PC-3 (cell line): ENCODE results near the gene SPOPL. TPM values are rescaled to one million over a fixed set of nuclear protein-coding genes. Genes with fewer than 3 reads are reported as not detected.

ENCODE experiments used
- ATAC-seq: fragments of 200-7000 bp; cut with Tn5 transposase; 2 replicates; pipeline ENCODE4 v1.9.1; 2020; ENCODE audit warnings: mild to moderate bottlenecking, moderate library complexity
- BruUV-seq: library from RNA; stranded (reverse); fragments of 400-500 nt; replicated peaks from 2 replicates; lab custom pipeline; 2021; lab: Mats Ljungman, UMichigan
- CTCF ChIA-PET: fragments of 300-600 bp; sonication (Branson Sonifier 250); formaldehyde crosslinking; loops from one replicate; lab custom pipeline; 2022; ENCODE audit warnings: antibody characterized with exemption; lab: Charles Lee
- POLR2A ChIA-PET: fragments of 300-600 bp; sonication (Branson Sonifier 250); formaldehyde crosslinking; loops from one replicate; lab custom pipeline; 2022; ENCODE audit warnings: antibody characterized with exemption; ENCODE audit not compliant: unreplicated experiment; lab: Charles Lee
- DNase-seq: peaks from one replicate; pipeline ENCODE4 v3.0.0-alpha.2; 2015
- H2AFZ ChIP-seq: fragments of 300-600 bp; sonication (generic); 2 replicates; pipeline ENCODE4 v1.6.0; 2016; ENCODE audit warnings: antibody characterized with exemption, low read length
- H3F3A ChIP-seq: fragments of 300-600 bp; sonication (generic); one replicate; pipeline ENCODE4 v1.6.0; 2017; ENCODE audit warnings: antibody characterized with exemption, low read length, control low read depth, mild to moderate bottlenecking; ENCODE audit not compliant: unreplicated experiment
- H3K27ac ChIP-seq: fragments of 300-600 bp; sonication (generic); 2 replicates; pipeline ENCODE4 v1.5.1; 2016; ENCODE audit warnings: mild to moderate bottlenecking, low read length
- H3K27me3 ChIP-seq: fragments of 300-600 bp; sonication (generic); 2 replicates; pipeline ENCODE4 v1.6.1; 2016; ENCODE audit warnings: low read length, mixed read lengths
- H3K36me3 ChIP-seq: fragments of 300-600 bp; sonication (generic); 2 replicates; pipeline ENCODE4 v1.6.1; 2016; ENCODE audit warnings: low read depth, mixed run types, low read length, mixed read lengths
- H3K4me1 ChIP-seq: fragments of 300-600 bp; sonication (generic); 2 replicates; pipeline ENCODE4 v1.5.1; 2016; ENCODE audit warnings: low read length; ENCODE audit not compliant: insufficient read depth
- H3K4me2 ChIP-seq: fragments of 300-600 bp; sonication (generic); 2 replicates; pipeline ENCODE4 v1.6.0; 2016; ENCODE audit warnings: low read length
- H3K4me3 ChIP-seq: fragments of 300-600 bp; sonication (generic); 2 replicates; pipeline ENCODE4 v1.5.1; 2016; ENCODE audit warnings: mild to moderate bottlenecking, low read length, mixed read lengths
- H3K79me2 ChIP-seq: fragments of 300-600 bp; sonication (generic); 2 replicates; pipeline ENCODE4 v1.6.1; 2017; ENCODE audit warnings: low read length, mixed read lengths
- H3K9ac ChIP-seq: fragments of 300-600 bp; sonication (generic); 2 replicates; pipeline ENCODE4 v1.6.0; 2016; ENCODE audit warnings: mild to moderate bottlenecking, low read length
- H3K9me2 ChIP-seq: fragments of 300-600 bp; sonication (generic); replicated peaks from 2 replicates; pipeline ENCODE4 v1.6.1; 2016; ENCODE audit warnings: mixed run types, low read length, mixed read lengths
- H3K9me3 ChIP-seq: fragments of 300-600 bp; sonication (generic); 2 replicates; pipeline ENCODE4 v1.6.1; 2016; ENCODE audit warnings: low read length, mixed read lengths
- H4K20me1 ChIP-seq: fragments of 300-600 bp; sonication (generic); 2 replicates; pipeline ENCODE4 v1.6.1; 2016; ENCODE audit warnings: low read length, mixed read lengths
- EZH2 ChIP-seq: fragments of 300-600 bp; sonication (generic); IDR thresholded peaks from one replicate; pipeline ENCODE4 v1.6.1; 2017; ENCODE audit warnings: antibody characterized with exemption, mild to moderate bottlenecking, low read length; ENCODE audit not compliant: unreplicated experiment
- EZH2phosphoT487 ChIP-seq: fragments of 300-600 bp; sonication (generic); IDR thresholded peaks from 2 replicates; pipeline ENCODE4 v1.6.1; 2018; ENCODE audit warnings: mild to moderate bottlenecking, antibody characterized with exemption, low read length, borderline replicate concordance
- intact Hi-C: fragments of 100-400 bp; cut with micrococcal nuclease; formaldehyde crosslinking; loops from 2 replicates; pipeline ENCODE4 v1.9.0; 2023
- total RNA-seq: library from RNA; depleted of rRNA; stranded (reverse); fragments of >200 nt; gene quantifications from 2 replicates; pipeline ENCODE4 v1.2.3, GENCODE V29; 2014
- TF ChIP-seq, protein P1 (sequence below): fragments of 300-600 bp; sonication (generic); conservative IDR thresholded peaks from 2 replicates; pipeline ENCODE4 v1.5.1; 2017; ENCODE audit warnings: antibody characterized with exemption, low read depth, mild to moderate bottlenecking, low read length

SPOPL gene
- total RNA-seq, 1 experiment from 2014 or later, result 10.2 TPM

- H3K9me3 ChIP-seq, result no peaks in the 10 kb centered on the region
- ChIA-PET POLR2A (no interaction called here), CTCF (no interaction called here)
- peaks cover 72% of the 10 kb centered on the region for H3K79me2 ChIP-seq
- peak overlapping the region; percentile 83 for H3K4me2 ChIP-seq
- TF ChIP-seq EZH2 (no peak), EZH2phosphoT487 (no peak)
- TF ChIP-seq, protein P1, sequence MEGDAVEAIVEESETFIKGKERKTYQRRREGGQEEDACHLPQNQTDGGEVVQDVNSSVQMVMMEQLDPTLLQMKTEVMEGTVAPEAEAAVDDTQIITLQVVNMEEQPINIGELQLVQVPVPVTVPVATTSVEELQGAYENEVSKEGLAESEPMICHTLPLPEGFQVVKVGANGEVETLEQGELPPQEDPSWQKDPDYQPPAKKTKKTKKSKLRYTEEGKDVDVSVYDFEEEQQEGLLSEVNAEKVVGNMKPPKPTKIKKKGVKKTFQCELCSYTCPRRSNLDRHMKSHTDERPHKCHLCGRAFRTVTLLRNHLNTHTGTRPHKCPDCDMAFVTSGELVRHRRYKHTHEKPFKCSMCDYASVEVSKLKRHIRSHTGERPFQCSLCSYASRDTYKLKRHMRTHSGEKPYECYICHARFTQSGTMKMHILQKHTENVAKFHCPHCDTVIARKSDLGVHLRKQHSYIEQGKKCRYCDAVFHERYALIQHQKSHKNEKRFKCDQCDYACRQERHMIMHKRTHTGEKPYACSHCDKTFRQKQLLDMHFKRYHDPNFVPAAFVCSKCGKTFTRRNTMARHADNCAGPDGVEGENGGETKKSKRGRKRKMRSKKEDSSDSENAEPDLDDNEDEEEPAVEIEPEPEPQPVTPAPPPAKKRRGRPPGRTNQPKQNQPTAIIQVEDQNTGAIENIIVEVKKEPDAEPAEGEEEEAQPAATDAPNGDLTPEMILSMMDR, result no peak
- no peaks in the 10 kb centered on the region for H3K9me2 ChIP-seq
- H3F3A ChIP-seq, result no peaks in the 10 kb centered on the region
- no peaks in the 10 kb centered on the region for H3K27me3 ChIP-seq
- no peak for ATAC-seq
- H2AFZ ChIP-seq, result peak overlapping the region; percentile 94; the same call in 1 of the 2 replicates
- H3K9ac ChIP-seq, result peak overlapping the region; percentile 85; the same call in 1 of the 2 replicates
- H3K4me1 ChIP-seq, result peaks cover 53% of the 10 kb centered on the region
- H3K36me3 ChIP-seq, result no peaks in the 10 kb centered on the region
- peak overlapping the region; percentile 81 for H3K4me3 ChIP-seq
- H3K27ac ChIP-seq, result no peak overlapping the region
- intact Hi-C loops, result loop anchor here (2.0 to 10.0 kb wide), 7 partner anchors 99 to 588 kb away; partner anchors contain the start of gene HNMT
- peak; percentile 16 for DNase-seq
- BruUV-seq, result no TSS peak
- peaks cover 13% of the 10 kb centered on the region; the same call in 1 of the 2 replicates for H4K20me1 ChIP-seq
These were observed 1.5 kb downstream of the SPOPL start for GRCh38 chr2:138503087-138503442.

GRCh38 chr2:138503652-138504051 lies 2.1 kb downstream of the SPOPL start:
- no peak overlapping the region for H3K27ac ChIP-seq
- H3K27me3 ChIP-seq, result no peaks in the 10 kb centered on the region
- no peak overlapping the region for H2AFZ ChIP-seq
- H3K9ac ChIP-seq, result no peak overlapping the region
- ATAC-seq, result no peak
- H3K4me1 ChIP-seq, result peaks cover 53% of the 10 kb centered on the region
- BruUV-seq, result no TSS peak
- H3K4me2 ChIP-seq, result peak overlapping the region; percentile 83
- intact Hi-C loops, result loop anchor here (2.0 to 10.0 kb wide), 7 partner anchors 99 to 589 kb away; partner anchors contain the start of gene HNMT
- H4K20me1 ChIP-seq, result peaks cover 13% of the 10 kb centered on the region; the same call in 1 of the 2 replicates
- ChIA-PET POLR2A (interaction anchor here (0.7 kb wide), 1 partner anchor 29 kb away, joined by 4 read pairs; no protein-coding TSS in a partner anchor), CTCF (no interaction called here)
- H3F3A ChIP-seq, result no peaks in the 10 kb centered on the region
- peaks cover 77% of the 10 kb centered on the region for H3K79me2 ChIP-seq
- H3K9me2 ChIP-seq, result no peaks in the 10 kb centered on the region
- peak; percentile 9 for DNase-seq
- H3K9me3 ChIP-seq, result no peaks in the 10 kb centered on the region
- TF ChIP-seq EZH2phosphoT487 (no peak), EZH2 (no peak)
- TF ChIP-seq, protein P1, result no peak
- H3K36me3 ChIP-seq, result no peaks in the 10 kb centered on the region
- peak overlapping the region; percentile 81 for H3K4me3 ChIP-seq

- Histone ChIP-seq H3K4me2 (peak overlapping the region; percentile 83), H3K36me3 (no peaks in the 10 kb centered on the region), H3K9me2 (no peaks in the 10 kb centered on the region), H3K4me3 (peak overlapping the region; percentile 81), H3K4me1 (peaks cover 53% of the 10 kb centered on the region), H3K9ac (no peak overlapping the region), H3K27me3 (no peaks in the 10 kb centered on the region), H4K20me1 (peaks cover 13% of the 10 kb centered on the region; the same call in 1 of the 2 replicates), H3F3A (no peaks in the 10 kb centered on the region), H3K79me2 (peaks cover 82% of the 10 kb centered on the region), H3K27ac (no peak overlapping the region), H2AFZ (no peak overlapping the region), H3K9me3 (no peaks in the 10 kb centered on the region)
- intact Hi-C loops, result loop anchor here (5.0 to 10.0 kb wide), 6 partner anchors 98 to 589 kb away; partner anchors contain the start of gene HNMT
- DNase-seq (no peak), ATAC-seq (no peak)
- ChIA-PET CTCF (no interaction called here), POLR2A (interaction anchor here (0.7 kb wide), 1 partner anchor 29 kb away, joined by 4 read pairs; no protein-coding TSS in a partner anchor)
- no TSS peak for BruUV-seq
- no peak for TF ChIP-seq EZH2phosphoT487
- TF ChIP-seq, protein P1, result no peak
- TF ChIP-seq EZH2, result no peak
These were observed 2.5 kb downstream of the SPOPL start for GRCh38 chr2:138504092-138504491.
